Cardiac muscle cell (in vitro differentiated cells and primary cell): ENCODE results near the gene SUV39H2. TPM values are rescaled to one million over a fixed set of nuclear protein-coding genes. Genes with fewer than 3 reads are reported as not detected.

Experiments used
- DNase-seq, 2 donors: peaks; one replicate each; pipeline versions ENCODE4 v3.0.0 to v3.0.0-alpha.2; 2010 to 2017; ENCODE audit warnings: low read depth in 1 of 2, low spot score in 1 of 2
- H3K27ac ChIP-seq: fragments of 200-600 bp; sonication (generic); 2 replicates; pipeline ENCODE4 v1.5.1; 2016
- H3K27me3 ChIP-seq: fragments of 200-600 bp; sonication (generic); 2 replicates; pipeline ENCODE4 v1.6.0; 2016; ENCODE audit warnings: control low read depth
- H3K36me3 ChIP-seq: fragments of 200-600 bp; sonication (generic); 2 replicates; pipeline ENCODE4 v1.5.1; 2016; ENCODE audit warnings: control low read depth
- H3K4me1 ChIP-seq: fragments of 200-600 bp; sonication (generic); 2 replicates; pipeline ENCODE4 v1.8.1; 2017; ENCODE audit warnings: low read depth, mild to moderate bottlenecking, mixed run types
- H3K4me3 ChIP-seq: fragments of 200-600 bp; sonication (generic); 2 replicates; pipeline ENCODE4 v1.5.1; 2016; ENCODE audit warnings: mild to moderate bottlenecking
- H3K9me3 ChIP-seq: fragments of 200-600 bp; sonication (generic); 2 replicates; pipeline ENCODE4 v1.5.1; 2017; ENCODE audit warnings: low read depth, mild to moderate bottlenecking, control low read depth
- polyA plus RNA-seq: library from polyadenylated mRNA; unstranded; fragments of >200 nt; fragmentation: Nextera tagmentation; extraction: Ambion mirVana; gene quantifications from 2 replicates; pipeline ENCODE4 v1.2.1, GENCODE V29; 2016
- total RNA-seq: library from RNA; depleted of rRNA; stranded (reverse); fragments of >200 nt; gene quantifications from 2 replicates; pipeline ENCODE4 v1.2.3, GENCODE V29; 2016
- TF ChIP-seq, protein P1 (sequence below): IDR thresholded peaks from 2 replicates; pipeline ENCODE4 v1.5.1; 2012; ENCODE audit warnings: low read depth, mild to moderate bottlenecking, low read length

The SUV39H2 gene
- total and polyA plus RNA-seq, 2 experiments from 2014 or later = 10.6 to 12.4 TPM

DNA sequence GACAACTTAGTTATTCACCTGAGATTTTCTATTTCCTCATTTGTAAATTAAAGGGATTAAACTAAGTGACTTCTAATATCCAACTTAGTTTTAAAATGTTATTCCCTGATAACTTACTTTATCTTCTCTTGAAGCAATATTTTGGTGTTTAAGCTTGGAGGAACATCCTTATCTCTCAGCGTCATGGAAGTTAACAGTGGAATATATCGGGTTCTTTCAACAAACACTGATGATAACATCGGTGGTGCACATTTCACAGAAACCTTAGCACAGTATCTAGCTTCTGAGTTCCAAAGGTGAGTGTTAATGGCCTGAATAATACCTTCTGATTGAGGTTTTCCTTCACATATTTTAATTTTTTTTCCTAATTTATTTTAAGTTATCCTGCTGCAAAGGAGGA, 26.4 kb upstream of the SUV39H2 start:
- TF ChIP-seq, protein P1, sequence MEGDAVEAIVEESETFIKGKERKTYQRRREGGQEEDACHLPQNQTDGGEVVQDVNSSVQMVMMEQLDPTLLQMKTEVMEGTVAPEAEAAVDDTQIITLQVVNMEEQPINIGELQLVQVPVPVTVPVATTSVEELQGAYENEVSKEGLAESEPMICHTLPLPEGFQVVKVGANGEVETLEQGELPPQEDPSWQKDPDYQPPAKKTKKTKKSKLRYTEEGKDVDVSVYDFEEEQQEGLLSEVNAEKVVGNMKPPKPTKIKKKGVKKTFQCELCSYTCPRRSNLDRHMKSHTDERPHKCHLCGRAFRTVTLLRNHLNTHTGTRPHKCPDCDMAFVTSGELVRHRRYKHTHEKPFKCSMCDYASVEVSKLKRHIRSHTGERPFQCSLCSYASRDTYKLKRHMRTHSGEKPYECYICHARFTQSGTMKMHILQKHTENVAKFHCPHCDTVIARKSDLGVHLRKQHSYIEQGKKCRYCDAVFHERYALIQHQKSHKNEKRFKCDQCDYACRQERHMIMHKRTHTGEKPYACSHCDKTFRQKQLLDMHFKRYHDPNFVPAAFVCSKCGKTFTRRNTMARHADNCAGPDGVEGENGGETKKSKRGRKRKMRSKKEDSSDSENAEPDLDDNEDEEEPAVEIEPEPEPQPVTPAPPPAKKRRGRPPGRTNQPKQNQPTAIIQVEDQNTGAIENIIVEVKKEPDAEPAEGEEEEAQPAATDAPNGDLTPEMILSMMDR = no peak
- no peaks in the 10 kb centered on the region for H3K4me1 ChIP-seq
- H3K36me3 ChIP-seq = peaks cover 21% of the 10 kb centered on the region

DNA sequence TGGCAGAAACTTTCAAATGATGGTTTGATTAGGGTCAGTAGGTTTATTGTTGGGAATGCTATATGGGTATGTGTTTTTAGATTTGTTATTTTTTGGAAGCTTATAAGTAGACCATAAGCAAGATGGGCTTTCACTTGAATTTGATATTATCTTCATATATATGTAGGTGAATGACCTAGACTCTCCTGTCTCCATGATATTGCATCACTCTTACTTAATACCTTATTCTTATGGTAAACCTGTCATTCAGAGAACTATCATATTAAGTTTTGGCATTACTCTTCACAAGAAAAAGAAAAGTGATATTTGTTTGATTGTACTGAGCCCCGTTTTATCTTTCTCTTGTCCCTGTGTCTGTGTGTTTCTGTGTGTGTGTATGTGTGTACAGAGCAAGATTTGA, 23.2 kb upstream of the SUV39H2 start:
- Histone ChIP-seq H3K4me3 (no peak overlapping the region), H3K27ac (no peak overlapping the region), H3K36me3 (peaks cover 25% of the 10 kb centered on the region), H3K27me3 (no peaks in the 10 kb centered on the region), H3K9me3 (no peaks in the 10 kb centered on the region), H3K4me1 (no peaks in the 10 kb centered on the region)
- DNase-seq = no peak
- TF ChIP-seq, protein P1 = no peak

More for the DNA sequence above, 26.4 kb upstream of the SUV39H2 start:
- DNase-seq = no peak
- Histone ChIP-seq H3K9me3 (no peaks in the 10 kb centered on the region), H3K27ac (no peak overlapping the region), H3K27me3 (no peaks in the 10 kb centered on the region), H3K4me3 (no peak overlapping the region)

DNA sequence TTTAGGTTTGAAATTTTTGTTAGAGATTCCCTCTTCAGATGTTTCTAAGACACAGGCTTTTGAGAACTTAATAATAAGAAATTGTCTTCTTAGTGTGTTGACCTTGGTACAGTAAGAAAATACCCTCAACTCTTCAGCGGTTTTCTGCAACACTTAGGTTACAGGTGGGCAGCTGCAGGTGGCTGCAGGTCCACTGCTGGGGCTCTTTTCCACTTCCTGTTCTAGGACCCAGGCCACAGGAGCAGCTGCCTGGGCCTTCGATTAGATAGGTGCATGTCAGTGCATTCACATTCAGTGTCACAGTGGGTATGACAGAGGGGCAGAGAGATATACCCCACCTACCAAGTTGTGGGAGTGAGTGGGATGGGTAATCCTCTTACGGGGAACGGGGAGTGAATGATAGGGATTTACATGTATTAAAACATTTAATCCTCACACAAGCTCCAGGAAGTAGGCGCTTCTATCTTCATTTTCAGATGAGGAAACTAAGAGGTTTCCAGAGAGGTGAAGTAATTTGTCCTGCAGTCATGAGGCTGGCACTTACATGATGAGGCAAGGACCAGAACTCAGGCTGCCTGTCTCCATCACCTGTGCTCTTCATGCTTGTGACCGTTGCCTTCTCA, 20.2 kb upstream of the SUV39H2 start:
- Histone ChIP-seq H3K4me1 (no peaks in the 10 kb centered on the region), H3K36me3 (peaks cover 18% of the 10 kb centered on the region), H3K27ac (no peak overlapping the region), H3K9me3 (no peaks in the 10 kb centered on the region), H3K4me3 (no peak overlapping the region), H3K27me3 (no peaks in the 10 kb centered on the region)
- no peak for DNase-seq
- TF ChIP-seq, protein P1 = no peak

DNA sequence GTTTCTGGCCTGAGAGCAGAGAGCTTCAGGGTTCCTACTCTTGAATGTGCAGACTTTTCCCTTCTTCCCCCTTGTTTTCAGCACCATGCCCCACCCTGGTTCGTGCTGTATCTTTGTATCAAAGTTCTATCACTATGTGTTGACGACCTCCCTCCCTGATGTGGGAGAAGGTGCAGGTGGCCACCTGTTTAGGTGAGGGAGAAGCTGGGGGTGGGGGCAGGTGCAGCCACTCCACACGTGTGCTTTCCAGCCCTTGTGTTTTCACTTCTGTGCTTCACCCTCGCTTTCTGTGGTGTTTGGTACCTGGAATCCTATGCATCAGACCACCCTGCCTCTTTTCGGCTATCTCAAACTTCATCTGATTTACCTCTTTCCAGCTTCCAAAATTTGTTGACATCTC, 19.6 kb upstream of the SUV39H2 start:
- H3K36me3 ChIP-seq = peaks cover 15% of the 10 kb centered on the region
- no peak for DNase-seq
- H3K27me3 ChIP-seq = no peaks in the 10 kb centered on the region
- H3K27ac ChIP-seq = no peak overlapping the region
- no peaks in the 10 kb centered on the region for H3K9me3 ChIP-seq
- H3K4me3 ChIP-seq = no peak overlapping the region
- no peaks in the 10 kb centered on the region for H3K4me1 ChIP-seq
- TF ChIP-seq, protein P1 = no peak

DNA sequence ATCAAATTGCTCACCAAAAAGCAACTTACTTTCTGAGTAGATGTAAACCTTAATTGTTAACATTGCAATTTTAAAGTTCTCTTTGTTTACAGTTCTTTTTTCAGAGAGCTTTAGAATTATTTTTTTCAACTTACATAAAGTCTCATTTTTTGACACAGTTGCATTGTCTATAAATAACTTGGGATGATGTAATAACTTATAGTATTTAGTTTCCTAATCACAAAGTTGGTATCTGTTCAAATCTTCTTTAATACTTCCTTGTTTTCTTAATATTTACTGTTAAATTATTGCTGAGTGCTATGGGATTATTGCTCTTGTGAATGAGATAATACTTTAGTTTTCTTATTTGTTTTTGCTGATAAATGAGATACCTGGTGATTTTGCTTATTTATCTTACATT, 18.9 kb upstream of the SUV39H2 start:
- DNase-seq = no peak
- Histone ChIP-seq H3K27ac (no peak overlapping the region), H3K9me3 (no peaks in the 10 kb centered on the region), H3K27me3 (no peaks in the 10 kb centered on the region), H3K4me3 (no peak overlapping the region), H3K36me3 (peaks cover 14% of the 10 kb centered on the region), H3K4me1 (no peaks in the 10 kb centered on the region)
- TF ChIP-seq, protein P1 = no peak
